Glutamatergic neuron (in vitro differentiated cells): Measurements from ENCODE around the gene SPOUT1. TPM values are rescaled to one million over a fixed set of nuclear protein-coding genes. Genes with fewer than 3 reads are reported as not detected.

Source experiments
- DNase-seq: peaks from one replicate; pipeline ENCODE4 v3.0.0; 2022
- H3K27ac Mint-ChIP-seq: one replicate; pipeline ENCODE4 v1.8.0; 2020; ENCODE audit warnings: mild to moderate bottlenecking, mixed read lengths, inconsistent platforms; ENCODE audit not compliant: unreplicated experiment
- H3K27me3 Mint-ChIP-seq: one replicate; pipeline ENCODE4 v1.8.0; 2020; ENCODE audit warnings: mild to moderate bottlenecking, moderate library complexity, mixed read lengths, inconsistent platforms; ENCODE audit not compliant: unreplicated experiment
- H3K36me3 Mint-ChIP-seq: one replicate; pipeline ENCODE4 v1.8.0; 2020; ENCODE audit warnings: mild to moderate bottlenecking, mixed read lengths, inconsistent platforms; ENCODE audit not compliant: unreplicated experiment
- H3K4me1 Mint-ChIP-seq: one replicate; pipeline ENCODE4 v1.8.0; 2020; ENCODE audit warnings: mild to moderate bottlenecking, low read depth, mixed read lengths, inconsistent platforms; ENCODE audit not compliant: unreplicated experiment
- H3K4me3 Mint-ChIP-seq: one replicate; pipeline ENCODE4 v1.8.0; 2020; ENCODE audit warnings: mild to moderate bottlenecking, mixed read lengths, inconsistent platforms; ENCODE audit not compliant: unreplicated experiment
- H3K9me3 Mint-ChIP-seq: one replicate; pipeline ENCODE4 v1.8.0; 2020; ENCODE audit warnings: mild to moderate bottlenecking, moderate library complexity, mixed read lengths, inconsistent platforms; ENCODE audit not compliant: unreplicated experiment
- total RNA-seq: library from RNA; stranded (reverse); fragmentation: NEBNext Ultra II Directional; extraction: Animal tissue kit (Norgen Biotek cat#: 25700); gene quantifications from one replicate; pipeline ENCODE4 v1.2.1, GENCODE V29; 2021; ENCODE audit not compliant: unreplicated experiment
- TF ChIP-seq, protein P1 (sequence below): fragments of 200-600 bp; sonication (generic); IDR thresholded peaks from one replicate; pipeline ENCODE4 v1.5.0; 2021; ENCODE audit not compliant: partially characterized antibody, unreplicated experiment

The SPOUT1 gene
- total RNA-seq, 1 donor from 2014 or later = 22.3 TPM

GRCh38 chr9:128833696-128834095 lies 4.1 kb upstream of the SPOUT1 start:
- TF ChIP-seq, protein P1, sequence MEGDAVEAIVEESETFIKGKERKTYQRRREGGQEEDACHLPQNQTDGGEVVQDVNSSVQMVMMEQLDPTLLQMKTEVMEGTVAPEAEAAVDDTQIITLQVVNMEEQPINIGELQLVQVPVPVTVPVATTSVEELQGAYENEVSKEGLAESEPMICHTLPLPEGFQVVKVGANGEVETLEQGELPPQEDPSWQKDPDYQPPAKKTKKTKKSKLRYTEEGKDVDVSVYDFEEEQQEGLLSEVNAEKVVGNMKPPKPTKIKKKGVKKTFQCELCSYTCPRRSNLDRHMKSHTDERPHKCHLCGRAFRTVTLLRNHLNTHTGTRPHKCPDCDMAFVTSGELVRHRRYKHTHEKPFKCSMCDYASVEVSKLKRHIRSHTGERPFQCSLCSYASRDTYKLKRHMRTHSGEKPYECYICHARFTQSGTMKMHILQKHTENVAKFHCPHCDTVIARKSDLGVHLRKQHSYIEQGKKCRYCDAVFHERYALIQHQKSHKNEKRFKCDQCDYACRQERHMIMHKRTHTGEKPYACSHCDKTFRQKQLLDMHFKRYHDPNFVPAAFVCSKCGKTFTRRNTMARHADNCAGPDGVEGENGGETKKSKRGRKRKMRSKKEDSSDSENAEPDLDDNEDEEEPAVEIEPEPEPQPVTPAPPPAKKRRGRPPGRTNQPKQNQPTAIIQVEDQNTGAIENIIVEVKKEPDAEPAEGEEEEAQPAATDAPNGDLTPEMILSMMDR = no peak
- Mint-ChIP-seq H3K27me3 (no peaks in the 10 kb centered on the region), H3K27ac (no peak overlapping the region), H3K4me3 (no peak overlapping the region), H3K4me1 (peaks cover 4% of the 10 kb centered on the region), H3K36me3 (no peaks in the 10 kb centered on the region), H3K9me3 (peaks cover 4% of the 10 kb centered on the region)
- no peak for DNase-seq

DNA sequence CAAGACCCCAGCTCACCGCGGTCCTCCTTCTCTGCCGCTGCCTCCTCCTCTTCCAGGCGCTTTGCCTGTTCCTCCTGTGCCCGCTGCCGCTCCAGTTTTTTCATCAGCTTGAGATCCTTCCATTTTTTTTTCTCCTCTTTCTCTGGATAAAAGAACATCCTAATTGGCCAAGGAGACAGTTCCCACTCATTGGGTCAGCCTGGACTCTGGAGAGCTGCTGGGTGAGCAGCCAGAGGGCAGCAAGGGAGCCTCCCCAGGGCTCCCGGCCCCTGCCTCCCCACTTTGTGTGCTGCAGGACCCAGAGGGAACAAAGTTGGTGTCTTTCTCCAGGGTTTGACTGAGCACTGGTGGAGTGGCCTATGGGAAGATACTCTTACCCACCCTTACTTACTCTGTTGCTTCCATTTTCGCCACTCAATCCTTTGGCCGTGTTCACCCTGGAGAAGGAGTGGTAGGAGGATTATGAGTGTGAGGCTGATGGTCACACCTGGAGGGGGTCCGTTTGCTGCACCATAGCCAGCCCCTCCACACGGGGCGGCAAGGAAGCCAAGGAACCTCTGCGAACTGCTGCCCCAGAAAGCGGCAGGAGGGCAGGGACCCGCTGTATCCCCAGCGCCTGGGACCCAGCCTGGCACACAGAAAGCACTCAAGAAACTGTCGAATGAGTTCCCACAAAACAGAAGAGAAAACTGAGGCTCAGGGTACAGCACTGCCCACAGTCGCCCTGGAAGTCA lies 708 bp downstream of the SPOUT1 start:
- Mint-ChIP-seq H3K4me3 (peak overlapping the region; percentile 92), H3K27me3 (peaks cover 2% of the 10 kb centered on the region), H3K9me3 (peaks cover 4% of the 10 kb centered on the region), H3K36me3 (no peaks in the 10 kb centered on the region), H3K4me1 (peaks cover 6% of the 10 kb centered on the region), H3K27ac (no peak overlapping the region)
- no peak for DNase-seq
- TF ChIP-seq, protein P1 = no peak

DNA sequence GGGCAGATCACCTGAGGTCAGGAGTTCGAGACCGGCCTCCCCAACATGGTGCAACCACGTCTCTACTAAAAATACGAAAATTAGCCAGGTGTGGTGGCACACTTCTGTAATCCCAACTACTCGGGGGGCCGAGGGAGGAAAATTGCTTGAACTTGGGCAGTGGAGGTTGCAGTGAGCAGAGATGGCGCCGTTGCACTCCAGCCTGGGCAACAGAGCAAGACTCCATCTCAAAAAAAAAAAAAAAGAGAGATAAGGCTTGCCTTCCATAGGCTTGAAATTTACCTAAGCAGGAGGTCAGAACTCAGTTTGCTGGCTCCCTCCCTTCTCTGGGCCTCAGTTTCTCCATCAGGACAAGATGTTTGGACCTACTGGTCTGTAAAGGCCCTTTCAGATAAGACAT lies 1.3 kb downstream of the SPOUT1 start:
- H3K27me3 Mint-ChIP-seq = peaks cover 2% of the 10 kb centered on the region
- H3K4me3 Mint-ChIP-seq = peak overlapping the region; percentile 92
- H3K27ac Mint-ChIP-seq = no peak overlapping the region
- H3K4me1 Mint-ChIP-seq = peaks cover 6% of the 10 kb centered on the region
- peaks cover 4% of the 10 kb centered on the region for H3K9me3 Mint-ChIP-seq
- no peaks in the 10 kb centered on the region for H3K36me3 Mint-ChIP-seq
- DNase-seq = no peak
- TF ChIP-seq, protein P1 = no peak

GRCh38 chr9:128825923-128826700 lies 3.5 kb downstream of the SPOUT1 start:
- H3K27me3 Mint-ChIP-seq = peaks cover 2% of the 10 kb centered on the region
- H3K9me3 Mint-ChIP-seq = peaks cover 6% of the 10 kb centered on the region
- TF ChIP-seq, protein P1 = peak; percentile 12
- H3K27ac Mint-ChIP-seq = no peak overlapping the region
- H3K4me3 Mint-ChIP-seq = no peak overlapping the region
- no peaks in the 10 kb centered on the region for H3K36me3 Mint-ChIP-seq
- no peak for DNase-seq
- H3K4me1 Mint-ChIP-seq = peaks cover 6% of the 10 kb centered on the region

- no peak overlapping the region for H3K4me3 Mint-ChIP-seq
- TF ChIP-seq, protein P1 = no peak
- H3K27ac Mint-ChIP-seq = no peak overlapping the region
- no peaks in the 10 kb centered on the region for H3K36me3 Mint-ChIP-seq
- H3K9me3 Mint-ChIP-seq = peaks cover 6% of the 10 kb centered on the region
- peaks cover 6% of the 10 kb centered on the region for H3K4me1 Mint-ChIP-seq
- H3K27me3 Mint-ChIP-seq = peaks cover 2% of the 10 kb centered on the region
- no peak for DNase-seq
Observed at GRCh38 chr9:128824911-128825310, 4.7 kb downstream of the SPOUT1 start.
